HCT116 (cell line): ENCODE data around the gene SMIM11.

Source experiments
- CTCF ChIP-seq, 3 experiments: fragments of 200-600 bp in 1 of 3; sonication (generic) in 1 of 3; IDR thresholded peaks in 2 of 3; conservative IDR thresholded peaks in 1 of 3; 2 replicates each; pipeline ENCODE4 v1.5.1; 2012 to 2017; ENCODE audit warnings: low read depth in 2 of 3, low read length in 2 of 3, antibody characterized with exemption in 1 of 3, borderline replicate concordance in 1 of 3, control low read depth in 1 of 3, mild to moderate bottlenecking in 1 of 3, mixed read lengths in 1 of 3, mixed run types in 1 of 3, moderate library complexity in 1 of 3; ENCODE audit not compliant: insufficient read depth in 1 of 3
- ELF1 ChIP-seq: IDR thresholded peaks from 2 replicates; pipeline ENCODE4 v1.6.1; 2012; ENCODE audit warnings: low read depth, borderline replicate concordance
- EZH2 ChIP-seq: fragments of 200-600 bp; sonication (generic); IDR thresholded peaks from 2 replicates; pipeline ENCODE4 v1.6.1; 2017; ENCODE audit warnings: antibody characterized with exemption, mixed run types
- RAD21 ChIP-seq: IDR thresholded peaks from 2 replicates; pipeline ENCODE4 v1.6.1; 2012; ENCODE audit warnings: low read depth, mild to moderate bottlenecking
- SIN3A ChIP-seq: IDR thresholded peaks from 2 replicates; pipeline ENCODE4 v1.6.1; 2012; ENCODE audit warnings: low read depth
- ZBTB33 ChIP-seq: IDR thresholded peaks from 2 replicates; pipeline ENCODE4 v1.6.1; 2011; ENCODE audit warnings: mild to moderate bottlenecking, low read length, moderate library complexity; ENCODE audit not compliant: insufficient replicate concordance; ENCODE audit errors: extremely low read depth

DNA sequence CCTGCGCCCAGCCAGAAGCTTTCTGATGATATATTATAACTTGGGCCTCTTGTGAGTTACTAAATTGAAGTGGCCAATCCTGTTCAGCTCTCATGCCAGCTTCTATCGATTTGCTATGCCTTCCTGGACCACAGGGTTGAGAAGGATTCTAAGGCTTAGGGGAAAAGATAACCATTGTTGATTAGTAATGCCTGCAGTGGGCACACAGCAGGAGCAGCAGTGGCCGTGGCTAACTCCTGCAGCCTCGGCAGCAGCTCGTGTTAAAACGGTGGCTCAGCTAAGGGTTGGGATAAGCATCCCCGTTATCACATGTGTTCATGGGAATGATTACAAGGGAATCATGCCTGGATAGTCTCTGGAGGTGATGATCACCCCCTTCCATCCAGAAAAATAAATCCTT lies 32.0 kb upstream of the SMIM11 start:
- TF ChIP-seq ZBTB33 (no peak), RAD21 (no peak), CTCF (IDR thresholded peaks at IDR 0.05 in 2 of 3, conservative IDR thresholded peaks at IDR 0.05 in 1 of 3; ENCODE audit: borderline replicate concordance in 1 of 3, insufficient read depth in 1 of 3, low read depth in 2 of 3, low read length in 2 of 3) (no peak), EZH2 (no peak), ELF1 (no peak), SIN3A (no peak)
